Thyroid gland (tissue), 4 donors: ENCODE results near the gene DNAH10. TPM values are rescaled to one million over a fixed set of nuclear protein-coding genes. Genes with fewer than 3 reads are reported as not detected.

Experiments
- DNase-seq, 2 donors: peaks; one replicate each; pipeline ENCODE4 v3.0.0-alpha.2; 2019
- H3K27ac ChIP-seq, 3 donors: fragments of 200-600 bp; sonication (generic); 1 replicate in 2 of 3; 2 replicates in 1 of 3; pipeline ENCODE4 v1.5.1; 2016 to 2019; ENCODE audit warnings: mild to moderate bottlenecking in 1 of 3, moderate library complexity in 1 of 3
- H3K27me3 ChIP-seq: fragments of 200-600 bp; sonication (generic); one replicate; pipeline ENCODE4 v1.5.1; 2019
- H3K36me3 ChIP-seq, 2 donors: fragments of 200-600 bp; sonication (generic); one replicate each; pipeline ENCODE4 v1.5.1; 2016 to 2019
- H3K4me1 ChIP-seq, 2 donors: fragments of 200-600 bp; sonication (generic); one replicate each; pipeline ENCODE4 v1.5.1; 2017 to 2019
- H3K4me3 ChIP-seq, 3 donors: fragments of 200-600 bp; sonication (generic); replicated peaks in 1 of 3; 1 replicate in 2 of 3; 2 replicates in 1 of 3; pipeline ENCODE4 v1.5.1; 2016; ENCODE audit warnings: mild to moderate bottlenecking in 1 of 3
- H3K9me3 ChIP-seq: fragments of 200-600 bp; sonication (generic); one replicate; pipeline ENCODE4 v1.5.1; 2017
- POLR2A ChIP-seq, 2 donors: fragments of 450-650 bp; IDR thresholded peaks; one replicate each; pipeline ENCODE4 v1.6.1; 2017; ENCODE audit warnings: antibody characterized with exemption in 2 of 2, mild to moderate bottlenecking in 2 of 2, moderate library complexity in 1 of 2
- WGBS, 2 donors: methylation state at CpG; one replicate each; pipeline ENCODE4 v1.1.5; 2017; 5-methylcytosine and 5-hydroxymethylcytosine counted together
- intact Hi-C: fragments of 100-400 bp; cut with DNase I; formaldehyde crosslinking; loops from one replicate; pipeline ENCODE4 v1.15.1; 2023
- total RNA-seq, 4 donors: library from RNA; depleted of rRNA; stranded (reverse); fragments of >200 nt; gene quantifications; one replicate each; pipeline ENCODE4 v1.2.3, GENCODE V29; 2016
- TF ChIP-seq, protein P1 (sequence below), 6 experiments: fragments of 200-600 bp in 3 of 6; fragments of 450-650 bp in 3 of 6; sonication (generic) in 3 of 6; IDR thresholded peaks; one replicate each; pipeline ENCODE4 v1.5.1; 2016 to 2019; ENCODE audit warnings: antibody characterized with exemption in 6 of 6, mild to moderate bottlenecking in 2 of 6, inconsistent platforms in 1 of 6, moderate library complexity in 1 of 6

Gene DNAH10
- total RNA-seq, 4 donors from 2014 or later: 0.10 to 0.33 (median 0.27) TPM; not detected in 1

DNA sequence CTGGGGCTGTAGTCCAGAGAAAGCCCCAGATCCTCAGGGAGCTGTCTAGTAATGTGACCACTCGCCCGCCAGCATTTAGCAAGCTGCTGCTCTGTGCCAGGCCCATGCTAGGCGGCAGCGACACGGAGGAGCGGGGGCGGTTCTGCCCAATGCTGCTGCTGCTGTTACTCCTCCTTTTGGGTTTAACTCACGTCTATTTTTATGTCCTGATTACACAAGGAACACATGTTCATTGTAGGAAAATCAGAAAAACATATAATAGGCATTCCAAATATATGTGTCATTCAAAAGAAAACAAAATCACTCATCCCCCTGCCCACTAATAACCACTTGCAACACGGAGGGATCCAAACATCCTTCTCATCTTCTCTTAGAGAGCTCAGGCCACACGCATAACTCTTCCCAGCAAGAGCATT is 180.1 kb downstream of the DNAH10 start:
- 90 to 95% methylated on average over 10 of the region's 10 CpGs for WGBS, 2 donors
- H3K27me3 ChIP-seq: no peaks in the 10 kb centered on the region
- no peak overlapping the region for H3K4me3 ChIP-seq
- H3K36me3 ChIP-seq: peaks cover 16 to 18% of the 10 kb centered on the region in 2 donors
- no peak for DNase-seq
- intact Hi-C loops: no loop called here
- no peaks in the 10 kb centered on the region for H3K9me3 ChIP-seq
- TF ChIP-seq, protein P1, sequence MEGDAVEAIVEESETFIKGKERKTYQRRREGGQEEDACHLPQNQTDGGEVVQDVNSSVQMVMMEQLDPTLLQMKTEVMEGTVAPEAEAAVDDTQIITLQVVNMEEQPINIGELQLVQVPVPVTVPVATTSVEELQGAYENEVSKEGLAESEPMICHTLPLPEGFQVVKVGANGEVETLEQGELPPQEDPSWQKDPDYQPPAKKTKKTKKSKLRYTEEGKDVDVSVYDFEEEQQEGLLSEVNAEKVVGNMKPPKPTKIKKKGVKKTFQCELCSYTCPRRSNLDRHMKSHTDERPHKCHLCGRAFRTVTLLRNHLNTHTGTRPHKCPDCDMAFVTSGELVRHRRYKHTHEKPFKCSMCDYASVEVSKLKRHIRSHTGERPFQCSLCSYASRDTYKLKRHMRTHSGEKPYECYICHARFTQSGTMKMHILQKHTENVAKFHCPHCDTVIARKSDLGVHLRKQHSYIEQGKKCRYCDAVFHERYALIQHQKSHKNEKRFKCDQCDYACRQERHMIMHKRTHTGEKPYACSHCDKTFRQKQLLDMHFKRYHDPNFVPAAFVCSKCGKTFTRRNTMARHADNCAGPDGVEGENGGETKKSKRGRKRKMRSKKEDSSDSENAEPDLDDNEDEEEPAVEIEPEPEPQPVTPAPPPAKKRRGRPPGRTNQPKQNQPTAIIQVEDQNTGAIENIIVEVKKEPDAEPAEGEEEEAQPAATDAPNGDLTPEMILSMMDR (IDR thresholded peaks at IDR 0.05): no peak
- TF ChIP-seq POLR2A (IDR thresholded peaks at IDR 0.05): no peak
- no peak overlapping the region for H3K27ac ChIP-seq
- H3K4me1 ChIP-seq: peaks cover 9 to 30% of the 10 kb centered on the region in 2 donors

DNA sequence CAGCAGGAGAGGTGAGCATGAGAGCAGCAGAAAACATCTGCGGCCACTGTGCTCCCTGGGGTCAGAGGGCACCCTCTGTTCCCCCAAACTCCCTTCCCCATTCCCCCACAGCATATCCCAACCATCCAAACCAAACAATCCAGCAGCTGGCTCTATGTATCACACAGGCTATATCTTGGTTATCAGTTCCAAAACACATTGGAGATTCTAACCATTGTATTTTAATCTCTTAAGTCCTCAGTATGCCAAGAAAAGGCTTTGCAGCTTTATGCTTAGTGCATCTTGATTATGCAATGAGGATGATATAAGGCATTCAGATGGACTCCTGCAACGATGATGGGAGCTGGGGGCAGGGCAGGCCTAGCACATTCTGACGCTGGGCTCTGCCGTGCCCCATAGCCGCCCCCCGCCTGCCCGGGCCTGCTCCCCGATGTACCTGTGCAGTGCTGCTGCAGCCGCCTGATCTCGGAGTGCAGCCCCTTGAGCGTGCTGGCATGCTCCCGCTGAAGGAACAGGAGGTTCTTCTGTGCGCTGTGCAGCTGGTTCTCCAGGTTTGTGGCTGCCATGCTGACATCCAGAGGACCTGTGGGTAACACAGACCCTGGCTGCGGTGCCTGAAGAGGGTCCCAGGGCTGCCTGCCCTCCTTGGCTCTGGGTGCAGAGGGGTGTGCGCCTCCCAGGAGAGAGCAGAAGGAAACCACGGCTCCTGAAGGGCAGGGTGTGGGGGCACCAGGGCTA is 181.0 kb downstream of the DNAH10 start:
- intact Hi-C loops: no loop called here
- TF ChIP-seq, protein P1 (IDR thresholded peaks at IDR 0.05): no peak
- TF ChIP-seq POLR2A (IDR thresholded peaks at IDR 0.05): no peak
- Histone ChIP-seq H3K27me3 (no peaks in the 10 kb centered on the region), H3K9me3 (no peaks in the 10 kb centered on the region), H3K4me1 (peaks cover 9 to 28% of the 10 kb centered on the region in 2 donors), H3K27ac (no peak overlapping the region), H3K36me3 (peaks cover 16 to 18% of the 10 kb centered on the region in 2 donors), H3K4me3 (no peak overlapping the region)
- DNase-seq: no peak
- 93 to 95% methylated on average over 10 to 11 of the region's 16 CpGs for WGBS, 2 donors

DNA sequence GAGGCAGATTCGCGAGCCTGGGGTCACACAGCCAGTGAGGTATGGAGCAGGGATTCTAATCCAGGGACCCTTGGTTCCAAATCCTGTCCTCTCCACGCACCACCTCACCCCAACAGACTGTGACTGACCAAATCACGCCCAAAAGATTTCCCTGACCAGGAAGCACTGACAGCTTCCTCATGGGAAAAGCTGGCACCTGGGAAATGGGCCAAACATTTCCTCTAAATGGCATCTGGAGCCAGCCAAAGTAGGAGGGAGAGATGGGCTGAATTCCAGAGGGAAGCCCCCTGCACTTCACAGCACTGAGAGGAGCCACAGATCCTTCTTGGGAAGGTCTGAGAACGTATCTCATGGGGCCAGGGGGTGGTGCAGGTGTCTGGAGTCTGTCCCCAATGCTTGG is 181.7 kb downstream of the DNAH10 start:
- DNase-seq: no peak
- Histone ChIP-seq H3K4me3 (no peak overlapping the region), H3K4me1 (peaks cover 9 to 27% of the 10 kb centered on the region in 2 donors), H3K36me3 (peaks cover 16 to 18% of the 10 kb centered on the region in 2 donors), H3K9me3 (no peaks in the 10 kb centered on the region), H3K27me3 (no peaks in the 10 kb centered on the region), H3K27ac (no peak overlapping the region)
- TF ChIP-seq POLR2A (IDR thresholded peaks at IDR 0.05): no peak
- TF ChIP-seq, protein P1 (IDR thresholded peaks at IDR 0.05): no peak
- intact Hi-C loops: no loop called here
- 92 to 95% methylated on average over 5 of the region's 5 CpGs for WGBS, 2 donors

DNA sequence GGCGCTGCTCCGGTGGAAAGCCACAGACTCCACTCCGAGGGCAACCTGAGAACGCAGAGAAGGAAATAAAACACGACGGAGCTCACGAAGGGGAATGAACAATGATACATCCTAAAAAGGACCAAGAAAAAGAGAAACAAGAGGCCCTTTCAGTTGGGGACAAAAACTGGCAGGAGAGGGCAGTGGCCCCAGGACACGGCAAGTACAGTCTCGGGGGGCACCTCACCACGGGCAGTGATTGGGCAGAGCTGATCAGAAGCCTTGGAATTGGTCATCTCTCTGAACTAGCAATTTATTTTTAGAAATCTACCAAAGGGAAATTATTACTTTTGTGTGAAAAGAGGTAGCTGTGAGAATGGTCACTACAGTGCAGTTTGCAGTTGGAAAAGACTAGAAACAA is 182.6 kb downstream of the DNAH10 start:
- 93 to 94% methylated on average over 10 of the region's 10 CpGs for WGBS, 2 donors
- Histone ChIP-seq H3K9me3 (no peaks in the 10 kb centered on the region), H3K27ac (no peak overlapping the region), H3K4me3 (no peak overlapping the region), H3K4me1 (peaks cover 9 to 28% of the 10 kb centered on the region in 2 donors), H3K36me3 (peaks cover 15 to 18% of the 10 kb centered on the region in 2 donors), H3K27me3 (no peaks in the 10 kb centered on the region)
- intact Hi-C loops: no loop called here
- TF ChIP-seq, protein P1 (IDR thresholded peaks at IDR 0.05): no peak
- TF ChIP-seq POLR2A (IDR thresholded peaks at IDR 0.05): no peak
- DNase-seq: no peak
